Hepatocyte (in vitro differentiated cells): ENCODE data around the gene ASIC2. TPM values are rescaled to one million over a fixed set of nuclear protein-coding genes. Genes with fewer than 3 reads are reported as not detected.

ENCODE experiments used
- DNase-seq: peaks from one replicate; pipeline ENCODE4 v3.0.0-alpha.2; 2016; ENCODE audit warnings: low spot score
- H2AFZ ChIP-seq: fragments of 200-600 bp; sonication (generic); 2 replicates; pipeline ENCODE4 v1.6.0; 2016; ENCODE audit warnings: antibody characterized with exemption, mild to moderate bottlenecking
- H3K27ac ChIP-seq: fragments of 200-600 bp; sonication (generic); 2 replicates; pipeline ENCODE4 v1.5.1; 2016; ENCODE audit warnings: mild to moderate bottlenecking
- H3K27me3 ChIP-seq: fragments of 200-600 bp; sonication (generic); 2 replicates; pipeline ENCODE4 v1.6.1; 2016
- H3K36me3 ChIP-seq: fragments of 200-600 bp; sonication (generic); replicated peaks from 2 replicates; pipeline ENCODE4 v1.5.1; 2016; ENCODE audit warnings: low read depth; ENCODE audit not compliant: insufficient read depth
- H3K4me1 ChIP-seq: fragments of 200-600 bp; sonication (generic); 2 replicates; pipeline ENCODE4 v1.5.1; 2016; ENCODE audit warnings: mild to moderate bottlenecking, moderate library complexity; ENCODE audit not compliant: insufficient read depth
- H3K4me2 ChIP-seq: fragments of 200-600 bp; sonication (generic); 2 replicates; pipeline ENCODE4 v1.6.0; 2016
- H3K4me3 ChIP-seq: fragments of 200-600 bp; sonication (generic); 2 replicates; pipeline ENCODE4 v1.5.1; 2016; ENCODE audit warnings: mild to moderate bottlenecking
- H3K79me2 ChIP-seq: fragments of 200-600 bp; sonication (generic); 2 replicates; pipeline ENCODE4 v1.6.0; 2017; ENCODE audit warnings: mild to moderate bottlenecking
- H3K9me2 ChIP-seq: fragments of 200-600 bp; sonication (generic); replicated peaks from 2 replicates; pipeline ENCODE4 v1.6.0; 2017; ENCODE audit warnings: mild to moderate bottlenecking; ENCODE audit not compliant: insufficient read depth
- H3K9me3 ChIP-seq: fragments of 200-600 bp; sonication (generic); 2 replicates; pipeline ENCODE4 v1.5.1; 2016; ENCODE audit warnings: low read depth, mild to moderate bottlenecking
- H4K20me1 ChIP-seq: fragments of 200-600 bp; sonication (generic); 2 replicates; pipeline ENCODE4 v1.6.0; 2016; ENCODE audit warnings: mild to moderate bottlenecking; ENCODE audit not compliant: insufficient read depth, poor library complexity, severe bottlenecking
- CTCF ChIP-seq: fragments of 200-600 bp; sonication (generic); IDR thresholded peaks from 2 replicates; pipeline ENCODE4 v1.5.1; 2016; ENCODE audit warnings: antibody characterized with exemption, mild to moderate bottlenecking; ENCODE audit not compliant: poor library complexity
- EZH2 ChIP-seq: fragments of 200-600 bp; sonication (generic); IDR thresholded peaks from 2 replicates; pipeline ENCODE4 v1.6.1; 2016; ENCODE audit warnings: antibody characterized with exemption, mild to moderate bottlenecking, borderline replicate concordance
- EZH2phosphoT487 ChIP-seq: fragments of 200-600 bp; sonication (generic); IDR thresholded peaks from one replicate; pipeline ENCODE4 v1.6.1; 2018; ENCODE audit warnings: antibody characterized with exemption, mild to moderate bottlenecking, low read depth, moderate library complexity; ENCODE audit not compliant: unreplicated experiment, severe bottlenecking
- WGBS: methylation state at CpG from one replicate; pipeline ENCODE4 v1.1.6; 2016; ENCODE audit warnings: low lambda C conversion rate; ENCODE audit errors: missing lambda C conversion rate; 5-methylcytosine and 5-hydroxymethylcytosine counted together
- polyA plus RNA-seq: library from polyadenylated mRNA; unstranded; fragments of >200 nt; fragmentation: Nextera tagmentation; extraction: Ambion mirVana; gene quantifications from 2 replicates; pipeline ENCODE4 v1.2.1, GENCODE V29; 2016
- total RNA-seq: library from RNA; depleted of rRNA; stranded (reverse); fragments of >200 nt; gene quantifications from 2 replicates; pipeline ENCODE4 v1.2.3, GENCODE V29; 2014

Gene ASIC2
- total and polyA plus RNA-seq, 2 experiments from 2014 or later, result 2.3 to 3.3 TPM

- H3K9me3 ChIP-seq, result no peaks in the 10 kb centered on the region
- no peaks in the 10 kb centered on the region for H3K36me3 ChIP-seq
- no peak overlapping the region for H3K4me3 ChIP-seq
- no peak overlapping the region for H2AFZ ChIP-seq
- no peak for DNase-seq
- H4K20me1 ChIP-seq, result no peaks in the 10 kb centered on the region
- H3K4me1 ChIP-seq, result no peaks in the 10 kb centered on the region
- no peak overlapping the region for H3K4me2 ChIP-seq
- H3K9me2 ChIP-seq, result no peaks in the 10 kb centered on the region
- H3K79me2 ChIP-seq, result no peaks in the 10 kb centered on the region
- TF ChIP-seq EZH2, result no peak
- no peak for TF ChIP-seq CTCF
- TF ChIP-seq EZH2phosphoT487, result no peak
- H3K27me3 ChIP-seq, result no peaks in the 10 kb centered on the region
- 77% methylated on average over 9 of the region's 9 CpGs for WGBS
- no peak overlapping the region for H3K27ac ChIP-seq
These were observed 237.9 kb downstream of the ASIC2 start for GRCh38 chr17:33055171-33055611.

GRCh38 chr17:33054412-33054811 lies 238.7 kb downstream of the ASIC2 start:
- no peaks in the 10 kb centered on the region for H3K27me3 ChIP-seq

GRCh38 chr17:33053676-33054075 lies 239.4 kb downstream of the ASIC2 start:
- H3K4me3 ChIP-seq, result no peak overlapping the region
- no peaks in the 10 kb centered on the region for H3K27me3 ChIP-seq
- no peak overlapping the region for H2AFZ ChIP-seq
- no peaks in the 10 kb centered on the region for H3K36me3 ChIP-seq
- no peak for DNase-seq
- no peaks in the 10 kb centered on the region for H4K20me1 ChIP-seq
- H3K9me2 ChIP-seq, result no peaks in the 10 kb centered on the region
- WGBS, result 81% methylated on average over 2 of the region's 2 CpGs
- TF ChIP-seq CTCF (no peak), EZH2phosphoT487 (no peak), EZH2 (no peak)
- no peaks in the 10 kb centered on the region for H3K4me1 ChIP-seq
- H3K27ac ChIP-seq, result no peak overlapping the region
- H3K9me3 ChIP-seq, result no peaks in the 10 kb centered on the region
- no peaks in the 10 kb centered on the region for H3K79me2 ChIP-seq
- no peak overlapping the region for H3K4me2 ChIP-seq

More at GRCh38 chr17:33054412-33054811, 238.7 kb downstream of the ASIC2 start:
- Histone ChIP-seq H3K4me2 (no peak overlapping the region), H3K4me3 (no peak overlapping the region), H3K79me2 (no peaks in the 10 kb centered on the region), H3K4me1 (no peaks in the 10 kb centered on the region), H3K9me2 (no peaks in the 10 kb centered on the region), H4K20me1 (no peaks in the 10 kb centered on the region), H2AFZ (no peak overlapping the region), H3K27ac (no peak overlapping the region), H3K36me3 (no peaks in the 10 kb centered on the region), H3K9me3 (no peaks in the 10 kb centered on the region)
- no peak for TF ChIP-seq EZH2phosphoT487
- TF ChIP-seq EZH2, result no peak
- no peak for TF ChIP-seq CTCF
- WGBS, result 92% methylated on average over 5 of the region's 5 CpGs
- no peak for DNase-seq

GRCh38 chr17:33052856-33053255 lies 240.2 kb downstream of the ASIC2 start:
- no peaks in the 10 kb centered on the region for H4K20me1 ChIP-seq
- no peaks in the 10 kb centered on the region for H3K4me1 ChIP-seq
- no peaks in the 10 kb centered on the region for H3K36me3 ChIP-seq
- no peak overlapping the region for H3K27ac ChIP-seq
- no peaks in the 10 kb centered on the region for H3K79me2 ChIP-seq
- no peak for DNase-seq
- no peak overlapping the region for H3K4me2 ChIP-seq
- no peaks in the 10 kb centered on the region for H3K9me3 ChIP-seq
- TF ChIP-seq EZH2phosphoT487, result no peak
- no peak for TF ChIP-seq CTCF
- TF ChIP-seq EZH2, result no peak
- no peak overlapping the region for H2AFZ ChIP-seq
- no peaks in the 10 kb centered on the region for H3K9me2 ChIP-seq
- no peak overlapping the region for H3K4me3 ChIP-seq
- WGBS, result 92% methylated on average over 4 of the region's 4 CpGs
- no peaks in the 10 kb centered on the region for H3K27me3 ChIP-seq
